Calu3 (cell line): ENCODE measurements around the gene UBAP2L. TPM values are rescaled to one million over a fixed set of nuclear protein-coding genes. Genes with fewer than 3 reads are reported as not detected.

Source experiments
- BruUV-seq: library from RNA; stranded (reverse); fragments of 400-500 nt; replicated peaks from 2 replicates; lab custom pipeline; 2021; lab: Mats Ljungman, UMichigan
- CTCF ChIA-PET: fragments of 300-600 bp; sonication (Branson Sonifier 250); formaldehyde crosslinking; loops from one replicate; lab custom pipeline; 2022; ENCODE audit warnings: antibody characterized with exemption; lab: Charles Lee
- DNase-seq: peaks from one replicate; pipeline ENCODE4 v3.0.0; 2022
- H3K27ac Mint-ChIP-seq: one replicate; pipeline ENCODE4 v1.8.0; 2022; ENCODE audit warnings: mixed read lengths; ENCODE audit not compliant: unreplicated experiment
- H3K27me3 Mint-ChIP-seq: one replicate; pipeline ENCODE4 v1.8.0; 2022; ENCODE audit warnings: mixed read lengths; ENCODE audit not compliant: unreplicated experiment
- H3K36me3 Mint-ChIP-seq: one replicate; pipeline ENCODE4 v1.8.0; 2022; ENCODE audit warnings: mild to moderate bottlenecking, moderate library complexity, mixed read lengths; ENCODE audit not compliant: insufficient read depth, unreplicated experiment
- H3K4me1 Mint-ChIP-seq: one replicate; pipeline ENCODE4 v1.8.0; 2022; ENCODE audit warnings: mild to moderate bottlenecking, low read depth, mixed read lengths; ENCODE audit not compliant: unreplicated experiment
- H3K4me3 Mint-ChIP-seq: one replicate; pipeline ENCODE4 v1.8.0; 2022; ENCODE audit warnings: mild to moderate bottlenecking, low read depth, moderate library complexity, mixed read lengths; ENCODE audit not compliant: unreplicated experiment
- H3K9me3 Mint-ChIP-seq: one replicate; pipeline ENCODE4 v1.8.0; 2022; ENCODE audit warnings: low read depth, mixed read lengths; ENCODE audit not compliant: unreplicated experiment
- CTCF ChIP-seq: fragments of 200-600 bp; IDR thresholded peaks from one replicate; pipeline ENCODE4 v1.8.0; 2022; ENCODE audit warnings: antibody characterized with exemption; ENCODE audit not compliant: unreplicated experiment
- intact Hi-C: fragments of 100-400 bp; cut with micrococcal nuclease; formaldehyde crosslinking; loops from one replicate; pipeline ENCODE4 v1.10.0; 2022; ENCODE audit not compliant: unreplicated experiment
- total RNA-seq: library from RNA; stranded (reverse); gene quantifications from 2 replicates; pipeline ENCODE4 v1.2.3, GENCODE V29; 2022

UBAP2L gene
- total RNA-seq, 1 experiment from 2014 or later: 250 TPM

DNA sequence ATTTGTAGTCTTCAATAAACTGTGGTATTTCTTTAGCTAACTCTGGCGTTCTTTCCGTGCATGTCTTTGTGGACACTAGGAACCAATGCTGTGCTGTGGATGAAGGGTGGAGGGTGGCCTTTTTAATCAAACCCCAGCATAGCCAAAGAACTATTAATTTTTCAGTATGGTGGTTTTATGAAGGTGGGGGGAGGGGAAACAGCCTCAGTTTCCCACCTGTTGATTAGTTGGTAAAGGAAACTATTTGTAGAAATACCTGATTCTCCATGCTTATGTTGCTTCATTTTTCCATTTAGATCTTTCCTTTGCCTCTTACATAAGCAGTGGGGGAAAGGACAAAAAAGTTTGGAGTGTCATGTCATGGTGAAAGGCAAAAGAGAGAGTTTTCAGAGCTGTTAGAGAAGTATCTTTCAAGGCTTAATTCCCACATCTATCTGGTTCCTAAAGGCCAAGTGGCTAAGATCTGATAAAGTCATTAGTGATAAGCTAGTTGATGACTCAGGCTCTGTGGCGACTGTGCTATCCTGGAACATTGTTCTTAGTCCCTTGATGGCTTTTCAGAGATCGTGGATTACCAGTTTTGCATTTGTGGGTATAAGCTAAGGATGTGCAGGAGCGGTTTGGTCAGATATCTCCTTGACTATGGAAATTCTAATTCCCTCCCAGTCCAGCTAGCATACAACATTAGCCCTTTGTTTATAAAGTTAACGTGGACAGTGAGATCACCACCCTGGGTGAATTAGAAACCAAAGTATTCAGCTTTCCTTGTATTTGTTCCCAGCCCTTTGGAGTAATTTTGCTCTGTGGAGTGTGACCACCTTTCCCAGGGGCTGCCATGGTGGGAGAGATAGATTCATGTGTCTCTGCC lies 42.9 kb downstream of the UBAP2L start:
- Mint-ChIP-seq H3K36me3 (peaks cover 54% of the 10 kb centered on the region), H3K27ac (no peak overlapping the region), H3K27me3 (no peaks in the 10 kb centered on the region), H3K9me3 (no peaks in the 10 kb centered on the region), H3K4me1 (no peaks in the 10 kb centered on the region), H3K4me3 (no peak overlapping the region)
- no TSS peak for BruUV-seq
- CTCF ChIA-PET: no interaction called here
- intact Hi-C loops: no loop called here
- no peak for DNase-seq
- no peak for TF ChIP-seq CTCF

- DNase-seq: no peak
- Mint-ChIP-seq H3K27ac (peak overlapping the region; percentile 34), H3K27me3 (no peaks in the 10 kb centered on the region), H3K4me1 (no peaks in the 10 kb centered on the region), H3K4me3 (no peak overlapping the region), H3K36me3 (peaks cover 55% of the 10 kb centered on the region), H3K9me3 (no peaks in the 10 kb centered on the region)
- CTCF ChIA-PET: no interaction called here
- no TSS peak for BruUV-seq
- no peak for TF ChIP-seq CTCF
- intact Hi-C loops: no loop called here
Observed at GRCh38 chr1:154264454-154264853, 43.7 kb downstream of the UBAP2L start.

GRCh38 chr1:154265586-154265985 lies 44.8 kb downstream of the UBAP2L start:
- Mint-ChIP-seq H3K36me3 (peaks cover 53% of the 10 kb centered on the region), H3K4me1 (no peaks in the 10 kb centered on the region), H3K27ac (no peak overlapping the region), H3K9me3 (no peaks in the 10 kb centered on the region), H3K27me3 (no peaks in the 10 kb centered on the region), H3K4me3 (no peak overlapping the region)
- intact Hi-C loops: no loop called here
- CTCF ChIA-PET: interaction anchor here (0.6 to 0.8 kb wide), 2 partner anchors 9 to 729 kb away, joined by 3 to 4 read pairs; no protein-coding TSS in a partner anchor
- DNase-seq: no peak
- no peak for TF ChIP-seq CTCF
- BruUV-seq: no TSS peak

GRCh38 chr1:154270833-154271232 lies 50.1 kb downstream of the UBAP2L start:
- H3K27ac Mint-ChIP-seq: peak overlapping the region; percentile 98
- H3K9me3 Mint-ChIP-seq: no peaks in the 10 kb centered on the region
- peaks cover 9% of the 10 kb centered on the region for H3K4me1 Mint-ChIP-seq
- H3K27me3 Mint-ChIP-seq: no peaks in the 10 kb centered on the region
- CTCF ChIA-PET: interaction anchor here (2.6 kb wide), 1 partner anchor 64 kb away, joined by 12 read pairs; no protein-coding TSS in a partner anchor
- peaks cover 61% of the 10 kb centered on the region for H3K36me3 Mint-ChIP-seq
- H3K4me3 Mint-ChIP-seq: peak overlapping the region; percentile 98
- intact Hi-C loops: no loop called here
- BruUV-seq: no TSS peak
- DNase-seq: no peak
- no peak for TF ChIP-seq CTCF
